Mesodermal cell (in vitro differentiated cells): ENCODE measurements around the gene CERS6.
A peak's percentile ranks its signal among the peaks of the same experiment; 100 is the strongest.

Experiments used
- H3K27ac ChIP-seq: 2 replicates; pipeline ENCODE4 v1.7.0; 2013; ENCODE audit warnings: mild to moderate bottlenecking, low read depth, low read length, moderate library complexity; ENCODE audit not compliant: severe bottlenecking
- H3K36me3 ChIP-seq: 2 replicates; pipeline ENCODE4 v1.7.1; 2013; ENCODE audit warnings: mild to moderate bottlenecking, low read length, moderate library complexity; ENCODE audit not compliant: control insufficient read depth, insufficient read depth
- H3K4me1 ChIP-seq: one replicate; pipeline ENCODE4 v1.7.1; 2013; ENCODE audit warnings: mild to moderate bottlenecking, low read length; ENCODE audit not compliant: insufficient read depth, control insufficient read depth, poor library complexity, severe bottlenecking
- H3K4me3 ChIP-seq: 2 replicates; pipeline ENCODE4 v1.7.0; 2013; ENCODE audit warnings: low read length, control low read depth, mild to moderate bottlenecking; ENCODE audit not compliant: insufficient read depth, poor library complexity, severe bottlenecking; ENCODE audit errors: extremely low read depth
- H3K9me3 ChIP-seq: 2 replicates; pipeline ENCODE4 v1.7.1; 2013; ENCODE audit warnings: mild to moderate bottlenecking, low read length, moderate library complexity; ENCODE audit not compliant: control insufficient read depth
- WGBS, 2 experiments: methylation state at CpG; one replicate each; pipeline ENCODE4 v1.1.5; 2013; ENCODE audit warnings: missing lambda C conversion rate in 2 of 2; ENCODE audit not compliant: insufficient coverage in 2 of 2; 5-methylcytosine and 5-hydroxymethylcytosine counted together

CERS6 gene

DNA sequence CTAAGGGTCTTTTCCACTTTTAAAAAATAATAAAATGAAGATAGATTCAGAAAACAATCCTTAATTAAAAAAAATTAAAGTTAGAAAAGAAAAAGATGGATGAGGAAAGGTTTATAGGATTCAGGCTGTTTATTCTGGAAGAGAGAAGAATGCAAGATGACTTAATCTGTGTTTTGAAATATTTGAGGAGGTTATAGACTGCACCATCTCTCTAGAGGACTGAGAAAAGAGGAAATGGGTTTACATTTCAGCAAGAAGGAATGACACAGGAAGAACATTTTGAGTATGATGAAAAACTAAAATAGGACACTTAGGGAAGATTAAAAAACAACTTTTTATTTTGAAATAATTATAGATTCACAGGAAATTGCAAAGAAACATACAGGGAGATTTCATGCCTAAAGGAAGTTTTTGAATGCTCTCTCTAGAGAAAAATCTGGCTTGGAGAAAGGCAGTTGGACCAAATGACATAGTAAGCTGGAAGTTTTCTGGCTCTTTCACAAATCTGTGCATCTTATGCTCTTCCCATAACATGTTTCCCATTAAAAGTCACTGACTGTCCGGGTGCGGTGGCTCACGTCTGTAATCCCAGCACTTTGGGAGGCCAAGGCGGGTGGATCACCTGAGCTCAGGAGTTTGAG lies 75.0 kb downstream of the CERS6 start:
- no peak overlapping the region for H3K4me3 ChIP-seq
- 96% methylated on average over 4 of the region's 4 CpGs for WGBS, 2 experiments
- H3K9me3 ChIP-seq, result no peaks in the 10 kb centered on the region
- no peak overlapping the region for H3K27ac ChIP-seq
- peaks cover 10% of the 10 kb centered on the region for H3K4me1 ChIP-seq
- no peaks in the 10 kb centered on the region for H3K36me3 ChIP-seq

DNA sequence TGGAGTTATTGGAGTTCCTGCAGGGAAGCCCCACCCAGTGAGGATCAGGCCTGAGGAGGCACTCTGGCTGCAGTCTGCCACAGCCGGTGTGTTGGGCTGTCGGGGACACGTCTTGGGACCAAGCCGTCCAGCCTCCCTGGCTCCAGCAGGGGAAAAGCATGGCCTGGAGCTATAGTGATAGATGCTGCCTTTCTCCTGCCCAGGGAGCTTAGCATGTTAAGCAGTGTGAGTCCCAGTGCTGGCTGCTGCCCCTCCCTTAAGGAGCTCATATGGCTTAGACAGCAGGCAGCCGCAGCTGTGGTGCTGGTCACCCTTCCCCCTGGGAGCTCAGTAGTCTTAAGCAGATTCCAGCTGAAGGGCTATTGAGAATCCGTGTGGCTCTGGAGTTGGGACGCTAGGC lies 78.9 kb downstream of the CERS6 start:
- Histone ChIP-seq H3K27ac (no peak overlapping the region), H3K4me3 (no peak overlapping the region), H3K4me1 (peaks cover 14% of the 10 kb centered on the region), H3K36me3 (no peaks in the 10 kb centered on the region), H3K9me3 (peaks cover 14% of the 10 kb centered on the region)
- WGBS, 2 experiments, result 93% methylated on average over 7 of the region's 7 CpGs

DNA sequence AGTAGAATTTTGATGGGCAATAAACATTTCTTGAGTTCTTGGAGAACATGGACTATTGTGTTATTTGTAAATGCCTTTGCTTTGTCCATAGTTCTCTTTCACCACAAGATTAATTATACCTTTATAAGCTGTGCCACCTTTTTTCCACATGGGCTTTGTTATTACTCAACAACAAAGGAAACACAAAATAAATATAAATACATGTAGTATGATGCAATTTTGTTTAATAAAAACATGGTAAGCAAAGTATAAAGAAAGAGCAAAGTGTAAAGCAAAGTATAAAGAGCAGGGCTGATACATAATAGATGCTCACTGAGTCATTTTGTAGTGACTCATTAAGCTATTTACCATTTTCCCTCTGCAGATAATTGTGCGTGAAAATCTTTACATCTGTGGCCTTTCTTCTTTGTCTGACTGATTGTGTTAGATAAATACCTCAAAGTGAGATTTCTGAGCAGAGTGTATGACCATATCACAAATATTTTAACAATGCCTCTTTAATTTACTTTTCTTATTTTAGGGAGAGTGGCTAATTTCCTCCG lies 80.9 kb downstream of the CERS6 start:
- Histone ChIP-seq H3K27ac (no peak overlapping the region), H3K36me3 (no peaks in the 10 kb centered on the region), H3K4me3 (no peak overlapping the region), H3K4me1 (peaks cover 12% of the 10 kb centered on the region), H3K9me3 (peaks cover 22% of the 10 kb centered on the region)
- no CpG with 5 or more reads among the region's 2 CpGs for WGBS, 2 experiments

DNA sequence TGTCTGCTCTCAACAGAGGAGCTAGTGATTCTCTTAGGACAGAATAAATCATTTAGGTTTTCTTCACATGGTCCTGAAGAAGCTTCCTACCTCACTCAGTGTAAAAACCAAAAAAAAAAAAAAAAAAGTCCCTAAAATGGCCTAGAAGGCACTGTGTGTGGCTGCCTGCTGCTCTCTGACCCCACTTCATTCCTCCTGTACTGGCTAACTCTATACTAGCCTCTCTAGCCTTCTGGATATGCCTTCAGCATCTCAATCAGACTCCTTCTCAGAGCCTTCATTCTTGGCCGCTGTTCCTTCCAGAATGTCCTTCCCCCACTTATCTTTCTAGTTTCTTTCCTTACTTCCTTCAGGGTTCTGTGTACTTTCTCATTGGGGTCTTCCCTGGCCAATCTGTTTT lies 82.1 kb downstream of the CERS6 start:
- Histone ChIP-seq H3K4me1 (peaks cover 12% of the 10 kb centered on the region), H3K4me3 (no peak overlapping the region), H3K9me3 (peaks cover 22% of the 10 kb centered on the region), H3K36me3 (no peaks in the 10 kb centered on the region), H3K27ac (peak overlapping the region; percentile 10)
- WGBS, 2 experiments, result 88 to 91% methylated on average over 1 of the region's 1 CpG

DNA sequence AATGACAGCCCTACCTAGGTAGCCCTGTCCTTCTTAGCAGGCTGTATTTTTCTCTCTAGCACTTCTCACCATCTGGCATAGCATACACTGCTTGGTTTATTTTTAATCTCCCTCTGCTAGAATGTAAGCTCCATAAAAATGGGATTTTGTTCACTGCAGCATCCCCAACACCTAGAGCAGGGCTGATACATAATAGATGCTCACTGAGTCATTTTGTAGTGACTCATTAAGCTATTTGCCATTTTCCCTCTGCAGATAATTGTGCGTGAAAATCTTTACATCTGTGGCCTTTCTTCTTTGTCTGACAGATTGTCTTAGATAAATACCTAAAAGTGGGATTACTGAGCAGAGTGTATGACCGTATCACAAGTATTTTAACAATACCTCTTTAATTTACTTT lies 82.5 kb downstream of the CERS6 start:
- peaks cover 22% of the 10 kb centered on the region for H3K9me3 ChIP-seq
- no peaks in the 10 kb centered on the region for H3K36me3 ChIP-seq
- H3K4me1 ChIP-seq, result peaks cover 12% of the 10 kb centered on the region
- no peak overlapping the region for H3K27ac ChIP-seq
- H3K4me3 ChIP-seq, result no peak overlapping the region
- WGBS, 2 experiments, result no CpG with 5 or more reads among the region's 2 CpGs

DNA sequence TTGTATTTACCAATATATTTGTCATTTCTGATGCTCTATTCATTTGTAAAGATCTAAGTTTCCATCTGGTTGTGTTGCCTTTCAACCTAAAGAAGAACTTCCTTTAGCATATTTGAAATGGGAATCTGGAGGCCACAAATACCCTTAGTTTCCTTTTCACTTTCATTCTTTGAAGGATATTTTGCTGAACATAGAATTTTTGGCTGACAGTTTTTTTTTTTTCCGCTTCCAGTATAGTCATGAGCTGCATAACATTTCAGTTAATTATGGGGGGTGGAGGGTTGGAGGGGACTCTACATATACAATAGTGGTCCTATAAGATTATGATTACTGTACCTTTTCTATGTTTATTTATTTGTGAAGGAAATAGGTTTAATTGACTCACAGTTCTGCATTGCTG lies 83.9 kb downstream of the CERS6 start:
- peaks cover 22% of the 10 kb centered on the region for H3K9me3 ChIP-seq
- no peaks in the 10 kb centered on the region for H3K36me3 ChIP-seq
- WGBS, 2 experiments, result no CpG with 5 or more reads among the region's 1 CpG
- H3K4me3 ChIP-seq, result no peak overlapping the region
- no peak overlapping the region for H3K27ac ChIP-seq
- H3K4me1 ChIP-seq, result peaks cover 12% of the 10 kb centered on the region

DNA sequence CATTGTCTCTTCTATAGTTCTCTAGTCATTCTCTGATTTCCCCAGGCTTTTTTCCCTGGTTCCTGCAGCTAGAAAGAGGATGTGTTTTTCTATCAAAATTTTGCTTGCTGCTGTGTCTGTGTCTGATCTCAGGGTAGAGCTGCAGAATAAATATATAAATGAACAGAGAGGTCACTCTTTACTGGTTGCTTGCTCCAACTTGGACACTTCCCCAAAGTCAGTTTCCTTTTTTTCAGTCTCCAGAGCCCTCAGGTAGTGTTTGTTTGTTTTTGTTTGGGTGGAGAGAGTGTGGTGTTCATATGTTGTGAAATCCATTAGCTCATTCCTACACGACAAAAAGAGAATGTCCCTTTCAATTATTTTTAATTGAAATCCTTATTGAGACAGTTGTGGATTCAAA lies 85.8 kb downstream of the CERS6 start:
- no peak overlapping the region for H3K4me3 ChIP-seq

DNA sequence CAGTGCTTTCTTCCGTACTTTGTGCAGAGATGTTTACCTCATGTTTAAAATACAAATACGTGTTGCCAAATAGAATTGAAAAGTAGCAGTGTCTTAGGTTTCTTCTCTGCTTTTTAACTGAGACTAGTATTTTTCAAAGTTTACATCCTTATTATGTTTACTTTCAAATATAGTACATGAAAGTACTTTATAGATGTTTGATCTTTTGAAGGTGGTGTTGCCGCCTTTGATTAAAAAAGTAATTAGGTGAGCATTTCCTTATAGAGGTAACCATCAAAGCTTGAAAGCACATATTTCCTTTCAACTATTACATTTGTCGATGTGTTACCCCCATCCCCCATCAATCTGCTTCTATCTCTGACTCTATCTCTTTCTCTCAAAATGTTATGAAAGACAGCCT lies 87.0 kb downstream of the CERS6 start:
- Histone ChIP-seq H3K27ac (no peak overlapping the region), H3K4me1 (peaks cover 13% of the 10 kb centered on the region), H3K4me3 (no peak overlapping the region), H3K9me3 (peaks cover 19% of the 10 kb centered on the region), H3K36me3 (peaks cover 6% of the 10 kb centered on the region)
- WGBS, 2 experiments, result 100% methylated on average over 1 of the region's 4 CpGs; no CpG with 5 or more reads in 1 of the 2 experiments

More for the DNA sequence above, 85.8 kb downstream of the CERS6 start:
- H3K9me3 ChIP-seq, result peaks cover 22% of the 10 kb centered on the region
- H3K4me1 ChIP-seq, result peaks cover 22% of the 10 kb centered on the region
- no peak overlapping the region for H3K27ac ChIP-seq
- no peaks in the 10 kb centered on the region for H3K36me3 ChIP-seq
- no CpG with 5 or more reads among the region's 1 CpG for WGBS, 2 experiments

DNA sequence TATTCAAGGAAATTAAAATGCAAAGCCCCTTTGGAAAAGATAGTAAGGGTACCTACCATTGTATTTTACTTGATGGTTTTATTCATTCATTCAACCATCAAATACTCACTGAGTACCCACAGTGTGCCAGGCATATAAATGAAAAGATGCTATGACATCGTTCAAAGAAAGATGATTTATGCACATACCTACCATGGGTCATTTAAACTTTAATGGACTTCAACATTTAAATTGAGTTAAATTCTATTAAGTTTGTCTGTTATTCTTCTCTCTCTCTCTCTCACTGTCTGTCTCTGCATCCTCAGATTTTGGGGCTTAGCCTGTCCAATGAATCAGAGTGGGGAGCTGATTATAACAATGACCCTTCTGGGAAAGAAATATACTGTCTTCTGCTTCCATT lies 87.9 kb downstream of the CERS6 start:
- no peak overlapping the region for H3K27ac ChIP-seq
- no CpG with 5 or more reads among the region's 1 CpG for WGBS, 2 experiments
- H3K36me3 ChIP-seq, result peaks cover 9% of the 10 kb centered on the region
- peaks cover 11% of the 10 kb centered on the region for H3K4me1 ChIP-seq
- H3K9me3 ChIP-seq, result peaks cover 16% of the 10 kb centered on the region
- H3K4me3 ChIP-seq, result no peak overlapping the region

DNA sequence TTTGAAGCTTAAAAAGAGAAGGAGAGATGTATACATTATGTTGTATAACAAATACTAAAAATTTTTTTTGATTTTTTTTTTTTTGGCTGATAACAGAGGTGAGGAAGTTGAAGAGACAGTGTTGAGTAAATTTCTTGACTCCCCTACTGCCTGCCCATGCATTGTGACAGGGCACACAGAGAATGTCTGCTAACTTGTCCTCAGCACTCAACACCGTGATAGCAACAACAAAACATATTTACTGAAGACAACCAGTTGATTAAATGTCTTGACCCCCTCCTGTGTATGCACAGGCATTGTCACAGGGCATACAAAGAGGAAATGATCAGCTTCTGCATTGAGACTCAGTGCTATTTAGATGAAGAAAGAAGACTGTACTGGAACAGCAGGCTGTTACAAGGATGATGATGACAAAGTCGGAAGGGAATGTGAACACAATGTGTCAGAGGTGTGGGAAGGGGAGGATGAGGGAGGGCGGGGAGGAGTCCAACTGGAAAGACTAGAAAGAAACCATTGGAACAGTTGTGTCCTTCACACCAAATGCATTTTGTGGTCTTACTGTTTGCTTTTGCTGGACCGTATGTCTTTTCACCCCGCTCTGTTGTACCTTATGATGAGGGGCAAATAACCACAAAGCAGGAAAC lies 89.5 kb downstream of the CERS6 start:
- H3K4me1 ChIP-seq, result peaks cover 11% of the 10 kb centered on the region
- H3K27ac ChIP-seq, result peak overlapping the region; percentile 88
- H3K4me3 ChIP-seq, result no peak overlapping the region
- WGBS, 2 experiments, result 79 to 86% methylated on average over 3 to 5 of the region's 5 CpGs
- H3K9me3 ChIP-seq, result peaks cover 3% of the 10 kb centered on the region
- peaks cover 16% of the 10 kb centered on the region for H3K36me3 ChIP-seq

DNA sequence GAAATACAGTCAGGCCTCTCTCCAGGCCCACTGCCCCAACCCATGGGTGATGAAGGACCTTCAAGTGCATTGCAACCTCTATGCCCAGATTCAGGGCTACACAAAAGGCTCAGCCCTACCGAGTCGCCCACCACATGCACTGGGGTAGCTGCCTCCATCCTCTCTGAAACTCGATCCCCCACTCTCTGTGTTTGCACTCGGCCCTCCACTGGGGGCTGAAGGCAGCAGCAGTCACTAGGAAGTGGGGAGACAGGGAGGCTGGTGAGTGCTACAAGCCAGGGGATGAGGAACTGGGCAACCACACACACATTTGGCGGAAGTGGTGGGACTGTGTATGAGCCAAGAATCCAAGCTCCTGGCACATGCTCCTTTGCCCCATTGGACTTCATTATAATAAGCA lies 94.6 kb downstream of the CERS6 start:
- Histone ChIP-seq H3K4me3 (no peak overlapping the region), H3K4me1 (peaks cover 5% of the 10 kb centered on the region), H3K36me3 (peaks cover 16% of the 10 kb centered on the region), H3K9me3 (no peaks in the 10 kb centered on the region), H3K27ac (no peak overlapping the region)
- WGBS, 2 experiments, result 60 to 80% methylated on average over 1 to 2 of the region's 5 CpGs
